ENCODE measurements around the gene USP34.
"Not testable (repeated sequence)": the region's sequence is repeated elsewhere in the genome, so short reads cannot be mapped to it uniquely, and the experiment has no call there.

The USP34 gene

GRCh38 chr2:61410185-61410584, 60.7 kb downstream of the USP34 start:
- H3K27ac ChIP-seq, result no peak overlapping the region
- TF ChIP-seq CTCF (conservative IDR thresholded peaks at IDR 0.05), result no peak

- H3K27ac ChIP-seq, result no peak overlapping the region
Measured at GRCh38 chr2:61405813-61406212, 65.1 kb downstream of the USP34 start.

GRCh38 chr2:61404438-61404837, 66.4 kb downstream of the USP34 start:
- no peak overlapping the region for H3K27ac ChIP-seq
- TF ChIP-seq CTCF (conservative IDR thresholded peaks at IDR 0.05), result no peak

More at GRCh38 chr2:61405813-61406212, 65.1 kb downstream of the USP34 start:
- TF ChIP-seq CTCF (conservative IDR thresholded peaks at IDR 0.05), result no peak

GRCh38 chr2:61398413-61398812, 72.5 kb downstream of the USP34 start:
- H3K27ac ChIP-seq, result no peak overlapping the region
- TF ChIP-seq CTCF (conservative IDR thresholded peaks at IDR 0.05), result no peak

- TF ChIP-seq CTCF (conservative IDR thresholded peaks at IDR 0.05), result no peak
- no peak overlapping the region for H3K27ac ChIP-seq
Measured at GRCh38 chr2:61396005-61396404, 74.9 kb downstream of the USP34 start.

GRCh38 chr2:61387588-61387987, 83.3 kb downstream of the USP34 start:
- not testable (repeated sequence) for H3K27ac ChIP-seq

- not testable (repeated sequence) for H3K27ac ChIP-seq
Measured at GRCh38 chr2:61380882-61381197, 90.0 kb downstream of the USP34 start.

GRCh38 chr2:61380056-61380881, 90.6 kb downstream of the USP34 start:
- no peak overlapping the region for H3K27ac ChIP-seq
- TF ChIP-seq CTCF (conservative IDR thresholded peaks at IDR 0.05), result no peak

- TF ChIP-seq CTCF (conservative IDR thresholded peaks at IDR 0.05), result no peak
- no peak overlapping the region for H3K27ac ChIP-seq
Measured at GRCh38 chr2:61379521-61379920, 91.4 kb downstream of the USP34 start.
